Neural progenitor cell (in vitro differentiated cells): Measurements from ENCODE around the gene SEMA4D. TPM values are rescaled to one million over a fixed set of nuclear protein-coding genes. Genes with fewer than 3 reads are reported as not detected.

Experiments used
- DNase-seq: peaks from one replicate; pipeline ENCODE4 v3.0.0-alpha.2; 2016; ENCODE audit warnings: low spot score
- H2AFZ ChIP-seq: fragments of 200-600 bp; sonication (generic); replicated peaks from 2 replicates; pipeline ENCODE4 v1.6.1; 2016; ENCODE audit warnings: antibody characterized with exemption
- H3F3A ChIP-seq: fragments of 200-600 bp; sonication (generic); 2 replicates; pipeline ENCODE4 v1.6.1; 2016; ENCODE audit warnings: antibody characterized with exemption, low read depth
- H3K27ac ChIP-seq: fragments of 200-600 bp; sonication (generic); 2 replicates; pipeline ENCODE4 v1.5.1; 2016; ENCODE audit warnings: mild to moderate bottlenecking
- H3K27me3 ChIP-seq: fragments of 200-600 bp; sonication (generic); 2 replicates; pipeline ENCODE4 v1.6.1; 2016; ENCODE audit warnings: mild to moderate bottlenecking, moderate library complexity
- H3K36me3 ChIP-seq: fragments of 200-600 bp; sonication (generic); 2 replicates; pipeline ENCODE4 v1.5.1; 2016
- H3K4me1 ChIP-seq: fragments of 200-600 bp; sonication (generic); 2 replicates; pipeline ENCODE4 v1.6.1; 2016; ENCODE audit warnings: mixed run types
- H3K4me2 ChIP-seq: fragments of 200-600 bp; sonication (generic); 2 replicates; pipeline ENCODE4 v1.6.1; 2016
- H3K4me3 ChIP-seq: fragments of 200-600 bp; sonication (generic); 2 replicates; pipeline ENCODE4 v1.5.1; 2016
- H3K79me2 ChIP-seq: fragments of 200-600 bp; sonication (generic); 2 replicates; pipeline ENCODE4 v1.6.1; 2016; ENCODE audit warnings: low read depth
- H3K9ac ChIP-seq: fragments of 200-600 bp; sonication (generic); 2 replicates; pipeline ENCODE4 v1.6.1; 2016
- H3K9me3 ChIP-seq: fragments of 200-600 bp; sonication (generic); 2 replicates; pipeline ENCODE4 v1.5.1; 2016; ENCODE audit warnings: low read depth
- H4K20me1 ChIP-seq: fragments of 200-600 bp; sonication (generic); 2 replicates; pipeline ENCODE4 v1.6.1; 2016; ENCODE audit warnings: low read depth
- H3K27ac Mint-ChIP-seq: 3 replicates; pipeline ENCODE4 v1.8.0; 2021; ENCODE audit warnings: mixed read lengths
- H3K27me3 Mint-ChIP-seq: 2 replicates; pipeline ENCODE4 v1.8.0; 2022; ENCODE audit warnings: low read depth, mild to moderate bottlenecking, inconsistent platforms, moderate library complexity, mixed read lengths; ENCODE audit not compliant: insufficient read depth
- H3K36me3 Mint-ChIP-seq: 3 replicates; pipeline ENCODE4 v1.8.0; 2021; ENCODE audit warnings: mixed read lengths
- H3K4me1 Mint-ChIP-seq: 3 replicates; pipeline ENCODE4 v1.8.0; 2021; ENCODE audit warnings: mixed read lengths
- H3K4me3 Mint-ChIP-seq: 3 replicates; pipeline ENCODE4 v1.8.0; 2021; ENCODE audit warnings: mild to moderate bottlenecking, moderate library complexity, mixed read lengths
- H3K9me3 Mint-ChIP-seq: 3 replicates; pipeline ENCODE4 v1.8.0; 2020; ENCODE audit warnings: mixed read lengths
- CTCF ChIP-seq: fragments of 200-600 bp; sonication (generic); IDR thresholded peaks from 2 replicates; pipeline ENCODE4 v1.5.1; 2017; ENCODE audit warnings: antibody characterized with exemption, mild to moderate bottlenecking
- EZH2 ChIP-seq: fragments of 200-600 bp; sonication (generic); IDR thresholded peaks from 2 replicates; pipeline ENCODE4 v1.6.1; 2017; ENCODE audit warnings: antibody characterized with exemption, mild to moderate bottlenecking, moderate library complexity
- EZH2phosphoT487 ChIP-seq: fragments of 200-600 bp; sonication (generic); IDR thresholded peaks from 2 replicates; pipeline ENCODE4 v1.6.1; 2017; ENCODE audit warnings: antibody characterized with exemption
- total RNA-seq: library from RNA; depleted of rRNA; stranded (reverse); fragments of >200 nt; gene quantifications from 2 replicates; pipeline ENCODE4 v1.2.3, GENCODE V29; 2015; ENCODE audit warnings: low replicate concordance

The SEMA4D gene
- total RNA-seq, 1 donor from 2014 or later = 19.1 TPM

GRCh38 chr9:89402695-89403427 is 95.1 kb downstream of the SEMA4D start:
- peaks cover 6% of the 10 kb centered on the region for H3K79me2 ChIP-seq
- peaks cover 2% of the 10 kb centered on the region for H3K9me3 Mint-ChIP-seq
- no peak overlapping the region for H3K27ac Mint-ChIP-seq
- H3K27me3 Mint-ChIP-seq = no peaks in the 10 kb centered on the region
- no peak for TF ChIP-seq EZH2
- no peak for TF ChIP-seq EZH2phosphoT487
- TF ChIP-seq CTCF = no peak
- DNase-seq = no peak
- no peak overlapping the region for H2AFZ ChIP-seq
- H3K4me3 ChIP-seq = no peak overlapping the region
- no peaks in the 10 kb centered on the region for H4K20me1 ChIP-seq
- no peaks in the 10 kb centered on the region for H3K27me3 ChIP-seq
- no peaks in the 10 kb centered on the region for H3K9me3 ChIP-seq
- no peak overlapping the region for H3K9ac ChIP-seq
- no peak overlapping the region for H3K4me3 Mint-ChIP-seq
- no peak overlapping the region for H3K27ac ChIP-seq
- no peaks in the 10 kb centered on the region for H3K36me3 ChIP-seq
- H3K36me3 Mint-ChIP-seq = peaks cover 23% of the 10 kb centered on the region
- H3K4me1 Mint-ChIP-seq = peaks cover 9% of the 10 kb centered on the region
- no peak overlapping the region for H3K4me2 ChIP-seq
- H3F3A ChIP-seq = no peaks in the 10 kb centered on the region
- H3K4me1 ChIP-seq = no peaks in the 10 kb centered on the region

- no peak overlapping the region for H3K4me3 Mint-ChIP-seq
- peaks cover under 1% of the 10 kb centered on the region for H3K4me1 Mint-ChIP-seq
- H3K9ac ChIP-seq = no peak overlapping the region
- H4K20me1 ChIP-seq = no peaks in the 10 kb centered on the region
- H3K9me3 ChIP-seq = no peaks in the 10 kb centered on the region
- DNase-seq = no peak
- H3K4me2 ChIP-seq = no peak overlapping the region
- no peak overlapping the region for H2AFZ ChIP-seq
- H3K27ac Mint-ChIP-seq = no peak overlapping the region
- H3K79me2 ChIP-seq = no peaks in the 10 kb centered on the region
- H3F3A ChIP-seq = no peaks in the 10 kb centered on the region
- H3K27me3 Mint-ChIP-seq = no peaks in the 10 kb centered on the region
- no peak overlapping the region for H3K27ac ChIP-seq
- H3K36me3 Mint-ChIP-seq = peaks cover 24% of the 10 kb centered on the region
- no peaks in the 10 kb centered on the region for H3K36me3 ChIP-seq
- no peak for TF ChIP-seq EZH2
- no peak for TF ChIP-seq CTCF
- TF ChIP-seq EZH2phosphoT487 = no peak
- no peaks in the 10 kb centered on the region for H3K27me3 ChIP-seq
- no peaks in the 10 kb centered on the region for H3K4me1 ChIP-seq
- no peak overlapping the region for H3K4me3 ChIP-seq
- H3K9me3 Mint-ChIP-seq = no peaks in the 10 kb centered on the region
Observed at GRCh38 chr9:89400403-89401116, 97.4 kb downstream of the SEMA4D start.

- H3K4me1 Mint-ChIP-seq = no peaks in the 10 kb centered on the region
- no peaks in the 10 kb centered on the region for H4K20me1 ChIP-seq
- H3K4me3 ChIP-seq = no peak overlapping the region
- no peak overlapping the region for H3K4me2 ChIP-seq
- H3K9me3 ChIP-seq = no peaks in the 10 kb centered on the region
- TF ChIP-seq EZH2 (no peak), CTCF (no peak), EZH2phosphoT487 (no peak)
- H3K36me3 Mint-ChIP-seq = peaks cover 32% of the 10 kb centered on the region
- H3K4me3 Mint-ChIP-seq = no peak overlapping the region
- no peaks in the 10 kb centered on the region for H3K9me3 Mint-ChIP-seq
- no peak for DNase-seq
- H3K27me3 ChIP-seq = no peaks in the 10 kb centered on the region
- no peaks in the 10 kb centered on the region for H3K79me2 ChIP-seq
- no peak overlapping the region for H3K9ac ChIP-seq
- no peak overlapping the region for H3K27ac ChIP-seq
- no peaks in the 10 kb centered on the region for H3K27me3 Mint-ChIP-seq
- H3F3A ChIP-seq = no peaks in the 10 kb centered on the region
- no peak overlapping the region for H2AFZ ChIP-seq
- no peaks in the 10 kb centered on the region for H3K4me1 ChIP-seq
- no peaks in the 10 kb centered on the region for H3K36me3 ChIP-seq
- H3K27ac Mint-ChIP-seq = no peak overlapping the region
Observed at GRCh38 chr9:89398621-89399020, 99.3 kb downstream of the SEMA4D start.
